ENCODE measurements around the gene DNAI1. TPM values are rescaled to one million over a fixed set of nuclear protein-coding genes. Genes with fewer than 3 reads are reported as not detected.

The DNAI1 gene
- total RNA-seq = 10 to 100 TPM; 12.8 to 26.2 TPM
- 1 to 10 TPM; 4.6 to 5.6 TPM for polyA plus RNA-seq
- long read RNA-seq, donor 1 = 0 reads
- long read RNA-seq, donor 2 = 0 reads
- long read RNA-seq, donor 3 = 0 reads
- long read RNA-seq, donor 4 = 0 reads
- long read RNA-seq, donor 5 = 0 reads

GRCh38 chr9:34458013-34458958 lies at the start of gene DNAI1, which contains the start of gene FAM219A:
TSS of gene DNAI1 (plus strand) at chr9:34458805. CDS start at chr9:34459006, 201 bp downstream.
TSS of gene FAM219A (minus strand) at chr9:34458570. CDS start at chr9:34458263, 307 bp downstream.
- WGBS, 2 donors = 1% methylated on average over 84 to 94 of the region's 94 CpGs
- ATAC-seq (ENCODE audit: insufficient read depth, low FRiP score) = peak; percentile 97
- TF ChIP-seq, protein P1, sequence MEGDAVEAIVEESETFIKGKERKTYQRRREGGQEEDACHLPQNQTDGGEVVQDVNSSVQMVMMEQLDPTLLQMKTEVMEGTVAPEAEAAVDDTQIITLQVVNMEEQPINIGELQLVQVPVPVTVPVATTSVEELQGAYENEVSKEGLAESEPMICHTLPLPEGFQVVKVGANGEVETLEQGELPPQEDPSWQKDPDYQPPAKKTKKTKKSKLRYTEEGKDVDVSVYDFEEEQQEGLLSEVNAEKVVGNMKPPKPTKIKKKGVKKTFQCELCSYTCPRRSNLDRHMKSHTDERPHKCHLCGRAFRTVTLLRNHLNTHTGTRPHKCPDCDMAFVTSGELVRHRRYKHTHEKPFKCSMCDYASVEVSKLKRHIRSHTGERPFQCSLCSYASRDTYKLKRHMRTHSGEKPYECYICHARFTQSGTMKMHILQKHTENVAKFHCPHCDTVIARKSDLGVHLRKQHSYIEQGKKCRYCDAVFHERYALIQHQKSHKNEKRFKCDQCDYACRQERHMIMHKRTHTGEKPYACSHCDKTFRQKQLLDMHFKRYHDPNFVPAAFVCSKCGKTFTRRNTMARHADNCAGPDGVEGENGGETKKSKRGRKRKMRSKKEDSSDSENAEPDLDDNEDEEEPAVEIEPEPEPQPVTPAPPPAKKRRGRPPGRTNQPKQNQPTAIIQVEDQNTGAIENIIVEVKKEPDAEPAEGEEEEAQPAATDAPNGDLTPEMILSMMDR (IDR thresholded peaks at IDR 0.05; ENCODE audit: control extremely low read depth, extremely low read depth) = no peak
- peak; percentile 99 for DNase-seq
- H3K9me3 ChIP-seq (ENCODE audit: control insufficient read depth in 4 of 4, insufficient read depth in 3 of 4, low read length in 3 of 4) = no peaks in the 10 kb centered on the region
- H3K27ac ChIP-seq (ENCODE audit: low read depth in 1 of 2, low read length in 1 of 2) = peak within 1 kb of the TSS; percentile 7 to 71
- H3K9ac ChIP-seq (ENCODE audit: insufficient read depth in 1 of 2, low read length in 2 of 2) = peak within 1 kb of the TSS; percentile 55 to 73
- peaks cover 8 to 16% (median 12%) of the 10 kb centered on the region in 5 donors for H3K4me1 ChIP-seq (ENCODE audit: control insufficient read depth in 5 of 5, insufficient read depth in 5 of 5, low read length in 5 of 5)
- H3K36me3 ChIP-seq (ENCODE audit: control insufficient read depth in 4 of 4, insufficient read depth in 4 of 4, low read length in 4 of 4) = no peaks in the 10 kb centered on the region
- peaks cover 0 to 15% (median 2%) of the 10 kb centered on the region in 3 donors for H3K27me3 ChIP-seq (ENCODE audit: control insufficient read depth in 3 of 3, insufficient read depth in 3 of 3, low read length in 2 of 3)
- H3K4me3 ChIP-seq = peak within 1 kb of the TSS; percentile 57

- H3K27ac ChIP-seq (ENCODE audit: low read depth in 1 of 2, low read length in 1 of 2) = no peak overlapping the region
- peaks cover 0 to 16% (median 2%) of the 10 kb centered on the region in 4 donors for H3K36me3 ChIP-seq (ENCODE audit: control insufficient read depth in 4 of 4, insufficient read depth in 4 of 4, low read length in 4 of 4)
- no peak for DNase-seq
- H3K4me1 ChIP-seq (ENCODE audit: control insufficient read depth in 5 of 5, insufficient read depth in 5 of 5, low read length in 5 of 5) = no peaks in the 10 kb centered on the region
- no peaks in the 10 kb centered on the region for H3K27me3 ChIP-seq (ENCODE audit: control insufficient read depth in 3 of 3, insufficient read depth in 3 of 3, low read length in 2 of 3)
- TF ChIP-seq, protein P1 (IDR thresholded peaks at IDR 0.05; ENCODE audit: control extremely low read depth, extremely low read depth) = no peak
- H3K4me3 ChIP-seq = no peak overlapping the region
- H3K9me3 ChIP-seq (ENCODE audit: control insufficient read depth in 4 of 4, insufficient read depth in 3 of 4, low read length in 3 of 4) = no peaks in the 10 kb centered on the region
- no peak overlapping the region for H3K9ac ChIP-seq (ENCODE audit: insufficient read depth in 1 of 2, low read length in 2 of 2)
- ATAC-seq (ENCODE audit: insufficient read depth, low FRiP score) = no peak
- WGBS, 2 donors = 92 to 94% methylated on average over 2 of the region's 2 CpGs
Observed at GRCh38 chr9:34409154-34409553, 49.5 kb upstream of the DNAI1 start.

GRCh38 chr9:34412336-34412735 lies 46.3 kb upstream of the DNAI1 start:
- WGBS, 2 donors = 46 to 52% methylated on average over 1 of the region's 1 CpG
- ATAC-seq (ENCODE audit: insufficient read depth, low FRiP score) (no peak), DNase-seq (no peak)
- Histone ChIP-seq H3K9ac (ENCODE audit: insufficient read depth in 1 of 2, low read length in 2 of 2) (no peak overlapping the region), H3K36me3 (ENCODE audit: control insufficient read depth in 4 of 4, insufficient read depth in 4 of 4, low read length in 4 of 4) (peaks cover 0 to 5% (median 0%) of the 10 kb centered on the region in 4 donors), H3K4me1 (ENCODE audit: control insufficient read depth in 5 of 5, insufficient read depth in 5 of 5, low read length in 5 of 5) (no peaks in the 10 kb centered on the region), H3K4me3 (no peak overlapping the region), H3K27ac (ENCODE audit: low read depth in 1 of 2, low read length in 1 of 2) (no peak overlapping the region), H3K27me3 (ENCODE audit: control insufficient read depth in 3 of 3, insufficient read depth in 3 of 3, low read length in 2 of 3) (no peaks in the 10 kb centered on the region), H3K9me3 (ENCODE audit: control insufficient read depth in 4 of 4, insufficient read depth in 3 of 4, low read length in 3 of 4) (no peaks in the 10 kb centered on the region)
- TF ChIP-seq, protein P1 (IDR thresholded peaks at IDR 0.05; ENCODE audit: control extremely low read depth, extremely low read depth) = no peak
